ENCODE data around the gene DLG3. TPM values are rescaled to one million over a fixed set of nuclear protein-coding genes. Genes with fewer than 3 reads are reported as not detected.

DLG3 gene
- total and polyA plus RNA-seq, 5 donors = 7.3 to 20.8 (median 15.1) TPM

DNA sequence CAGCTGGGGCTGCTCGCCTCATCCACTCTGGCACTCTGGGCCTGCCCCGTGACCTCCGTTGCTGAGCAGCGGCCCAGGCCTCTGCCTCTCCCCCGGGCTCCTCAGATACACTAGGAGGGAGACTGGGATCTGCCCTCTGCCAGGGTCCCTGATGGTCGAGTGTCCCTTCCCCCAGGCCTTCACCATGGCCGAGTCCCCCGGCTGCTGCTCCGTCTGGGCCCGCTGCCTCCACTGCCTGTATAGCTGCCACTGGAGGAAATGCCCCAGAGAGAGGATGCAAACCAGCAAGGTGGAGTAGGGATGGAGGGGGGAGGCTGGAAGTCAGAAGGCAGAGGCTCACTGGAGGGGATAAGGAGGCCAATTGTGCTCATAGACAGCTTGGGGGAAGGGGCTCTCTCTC is 19.8 kb upstream of the DLG3 start:
- Histone ChIP-seq H3K27ac (ENCODE audit: low read length) (no peak overlapping the region), H3K27me3 (ENCODE audit: control insufficient read depth, insufficient read depth) (no peaks in the 10 kb centered on the region), H3K4me3 (ENCODE audit: low read length) (no peak overlapping the region), H3K9me3 (ENCODE audit: control insufficient read depth, low read length) (no peaks in the 10 kb centered on the region), H3K4me1 (ENCODE audit: control insufficient read depth, insufficient read depth, low read length) (no peaks in the 10 kb centered on the region)
- DNase-seq = no peak
- intact Hi-C loops (cut with DNase I) = no loop called here
- 81% methylated on average over 10 of the region's 10 CpGs for WGBS
- ATAC-seq = no peak

DNA sequence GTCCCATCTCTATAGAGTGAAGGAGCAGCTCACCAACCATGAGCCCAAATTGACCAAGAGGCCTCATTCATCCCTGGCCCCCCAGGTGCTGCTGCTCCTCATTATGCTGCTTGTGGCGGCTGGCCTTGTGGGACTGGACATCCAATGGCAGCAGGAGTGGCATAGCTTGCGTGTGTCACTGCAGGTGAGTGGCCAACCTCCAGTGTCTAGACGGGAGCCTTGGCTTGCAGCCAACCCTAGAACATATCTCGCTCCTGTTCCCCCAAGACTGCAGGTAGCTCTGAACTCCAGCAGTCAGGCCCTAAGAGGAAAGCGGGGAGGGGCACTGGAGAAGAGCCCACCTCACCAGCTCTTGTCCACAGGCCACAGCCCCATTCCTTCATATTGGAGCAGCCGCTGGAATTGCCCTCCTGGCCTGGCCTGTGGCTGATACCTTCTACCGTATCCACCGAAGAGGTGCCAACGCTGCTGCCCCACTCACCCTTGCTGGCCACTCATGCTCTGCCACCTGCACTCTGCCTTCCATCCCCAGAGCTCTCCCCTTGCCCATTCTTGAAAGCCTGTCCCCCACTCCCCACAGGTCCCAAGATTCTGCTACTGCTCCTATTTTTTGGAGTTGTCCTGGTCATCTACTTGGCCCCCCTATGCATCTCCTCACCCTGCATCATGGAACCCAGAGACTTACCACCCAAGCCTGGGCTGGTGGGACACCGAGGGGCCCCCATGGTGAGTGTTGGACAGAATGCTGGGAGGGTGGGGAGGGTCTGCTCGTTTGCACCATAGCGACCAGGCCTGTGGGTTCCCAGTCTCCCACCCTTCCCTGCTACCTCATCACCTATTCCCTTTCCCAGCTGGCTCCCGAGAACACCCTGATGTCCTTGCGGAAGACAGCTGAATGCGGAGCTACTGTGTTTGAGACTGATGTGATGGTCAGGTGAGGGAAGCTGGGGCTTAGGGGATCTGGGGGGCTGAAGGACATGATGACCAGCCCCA is 18.1 kb upstream of the DLG3 start:
- ATAC-seq = no peak
- H3K4me1 ChIP-seq (ENCODE audit: control insufficient read depth, insufficient read depth, low read length) = no peaks in the 10 kb centered on the region
- no peak overlapping the region for H3K4me3 ChIP-seq (ENCODE audit: low read length)
- no peaks in the 10 kb centered on the region for H3K9me3 ChIP-seq (ENCODE audit: control insufficient read depth, low read length)
- no peak overlapping the region for H3K27ac ChIP-seq (ENCODE audit: low read length)
- intact Hi-C loops (cut with DNase I) = no loop called here
- no peaks in the 10 kb centered on the region for H3K27me3 ChIP-seq (ENCODE audit: control insufficient read depth, insufficient read depth)
- DNase-seq = peak in 1 of 3 donors; percentile 29
- 92% methylated on average over 15 of the region's 15 CpGs for WGBS

DNA sequence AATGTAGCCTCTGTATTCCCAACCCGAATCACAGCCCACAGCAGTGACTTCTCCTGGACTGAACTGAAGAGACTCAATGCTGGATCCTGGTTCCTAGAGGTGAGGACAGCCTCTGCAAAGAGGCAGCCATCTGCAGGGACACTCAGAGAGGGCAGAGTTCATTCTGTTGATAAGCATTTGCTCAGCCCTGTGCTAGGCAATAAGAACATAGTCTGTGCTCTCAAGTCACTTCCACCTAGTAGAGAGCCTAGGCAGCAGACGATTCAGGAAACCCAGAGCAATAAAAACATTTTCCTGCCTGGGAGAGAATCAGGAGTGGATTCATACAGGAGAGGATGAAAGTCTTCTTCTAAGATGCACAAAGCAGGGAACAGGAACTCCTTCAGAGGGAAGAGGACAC is 17.3 kb upstream of the DLG3 start:
- no peaks in the 10 kb centered on the region for H3K9me3 ChIP-seq (ENCODE audit: control insufficient read depth, low read length)
- intact Hi-C loops (cut with DNase I) = no loop called here
- no peak overlapping the region for H3K4me3 ChIP-seq (ENCODE audit: low read length)
- no peak for ATAC-seq
- H3K27ac ChIP-seq (ENCODE audit: low read length) = no peak overlapping the region
- H3K27me3 ChIP-seq (ENCODE audit: control insufficient read depth, insufficient read depth) = no peaks in the 10 kb centered on the region
- 65% methylated on average over 2 of the region's 2 CpGs for WGBS
- no peak for DNase-seq
- H3K4me1 ChIP-seq (ENCODE audit: control insufficient read depth, insufficient read depth, low read length) = no peaks in the 10 kb centered on the region

DNA sequence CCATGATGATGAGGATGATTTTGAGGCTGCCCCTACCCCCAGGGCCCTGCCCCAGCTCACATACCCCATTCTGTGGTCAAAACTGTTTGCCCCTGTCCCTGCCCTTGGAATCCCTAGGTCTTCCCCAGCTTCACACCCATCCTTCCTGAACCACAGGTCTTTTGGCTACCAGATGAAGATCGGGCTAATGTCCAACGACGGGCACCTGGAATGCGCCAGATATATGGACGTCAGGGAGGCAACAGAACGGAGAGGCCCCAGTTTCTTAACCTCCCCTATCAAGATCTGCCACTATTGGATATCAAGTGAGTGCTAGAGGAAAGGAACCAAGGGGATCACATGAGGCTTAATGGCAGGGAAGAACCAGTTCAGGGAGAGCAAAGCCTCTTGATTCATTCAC is 14.9 kb upstream of the DLG3 start:
- DNase-seq = no peak
- H3K4me1 ChIP-seq (ENCODE audit: control insufficient read depth, insufficient read depth, low read length) = peaks cover 3% of the 10 kb centered on the region
- no peaks in the 10 kb centered on the region for H3K9me3 ChIP-seq (ENCODE audit: control insufficient read depth, low read length)
- H3K4me3 ChIP-seq (ENCODE audit: low read length) = no peak overlapping the region
- H3K27ac ChIP-seq (ENCODE audit: low read length) = no peak overlapping the region
- no peaks in the 10 kb centered on the region for H3K27me3 ChIP-seq (ENCODE audit: control insufficient read depth, insufficient read depth)
- ATAC-seq = no peak
- 84% methylated on average over 6 of the region's 6 CpGs for WGBS
- intact Hi-C loops (cut with DNase I) = no loop called here

DNA sequence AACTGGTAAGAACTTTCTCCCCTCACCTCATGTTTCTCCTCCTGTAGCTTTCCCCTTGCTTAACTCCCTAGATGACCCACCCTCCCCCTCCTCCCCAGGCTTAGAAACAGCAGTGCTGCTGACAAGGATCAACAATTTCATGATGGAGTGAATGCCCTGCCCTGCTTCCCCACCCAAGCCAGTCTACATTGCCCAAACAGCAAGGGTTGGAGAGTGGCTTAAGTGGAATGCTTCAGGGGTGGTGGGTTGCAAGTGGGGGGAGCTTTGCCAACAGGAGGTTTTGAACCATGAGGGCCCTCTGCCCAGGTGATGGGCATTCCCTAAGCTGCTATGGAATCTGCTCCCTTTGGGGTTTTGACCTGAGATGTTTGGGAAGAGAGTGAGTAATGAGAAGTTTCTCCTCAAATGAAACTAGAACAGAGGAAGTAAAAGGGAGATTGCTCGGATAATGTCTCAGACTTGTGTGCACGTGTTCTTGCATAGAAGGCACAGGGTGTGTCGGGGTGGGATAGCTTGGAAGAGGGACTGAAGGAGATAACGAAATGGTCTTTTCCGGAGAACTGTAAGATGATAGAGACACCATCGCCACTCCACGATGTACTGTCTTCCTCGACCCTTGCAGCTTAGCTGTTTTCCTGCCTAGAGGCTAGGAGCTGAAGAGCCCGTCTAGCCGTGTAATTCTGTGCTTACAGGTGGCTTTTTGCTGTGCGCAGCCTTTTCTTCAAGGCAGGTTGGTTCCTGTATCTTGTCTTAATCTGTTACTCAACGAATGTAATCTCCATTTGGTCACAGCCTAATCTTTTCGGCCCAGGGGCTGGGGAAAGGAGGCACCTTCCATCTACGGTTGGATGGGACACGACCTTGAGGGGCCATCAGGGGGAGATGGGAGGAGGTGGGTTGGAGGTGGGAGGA is 11.4 kb upstream of the DLG3 start:
- Histone ChIP-seq H3K27ac (ENCODE audit: low read length) (no peak overlapping the region), H3K27me3 (ENCODE audit: control insufficient read depth, insufficient read depth) (no peaks in the 10 kb centered on the region), H3K4me1 (ENCODE audit: control insufficient read depth, insufficient read depth, low read length) (peaks cover 3% of the 10 kb centered on the region), H3K4me3 (ENCODE audit: low read length) (peak overlapping the region; percentile 53), H3K9me3 (ENCODE audit: control insufficient read depth, low read length) (no peaks in the 10 kb centered on the region)
- WGBS = 54% methylated on average over 15 of the region's 15 CpGs
- ATAC-seq = no peak
- DNase-seq = no peak
- intact Hi-C loops (cut with DNase I) = no loop called here

DNA sequence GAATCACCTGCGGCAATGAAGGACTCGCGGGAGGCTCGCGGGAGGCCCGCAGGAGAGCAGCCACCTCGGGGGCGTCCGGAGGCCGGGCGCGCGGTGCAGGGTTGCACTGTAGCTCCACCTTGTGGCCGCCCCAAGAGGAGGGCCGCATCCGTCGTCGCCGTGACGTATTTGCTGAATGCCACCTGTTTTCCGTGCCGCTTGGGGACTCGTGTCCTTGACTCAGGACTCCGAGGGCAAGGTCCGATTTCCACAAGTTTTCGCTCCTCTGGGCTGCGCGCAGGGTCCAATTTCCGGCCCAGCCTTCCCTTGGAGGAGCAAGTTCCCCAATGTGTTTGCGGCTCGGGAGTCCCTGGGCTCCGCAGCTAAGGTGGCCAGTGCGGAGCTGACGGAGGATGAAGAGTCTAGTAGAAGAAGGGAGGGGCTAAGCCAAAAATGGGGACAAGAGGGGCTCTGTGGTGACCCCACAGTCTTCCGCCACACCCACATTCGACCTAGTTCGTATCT is 10.7 kb upstream of the DLG3 start:
- Histone ChIP-seq H3K27ac (ENCODE audit: low read length) (peak overlapping the region; percentile 94), H3K4me3 (ENCODE audit: low read length) (peak overlapping the region; percentile 53)

DNA sequence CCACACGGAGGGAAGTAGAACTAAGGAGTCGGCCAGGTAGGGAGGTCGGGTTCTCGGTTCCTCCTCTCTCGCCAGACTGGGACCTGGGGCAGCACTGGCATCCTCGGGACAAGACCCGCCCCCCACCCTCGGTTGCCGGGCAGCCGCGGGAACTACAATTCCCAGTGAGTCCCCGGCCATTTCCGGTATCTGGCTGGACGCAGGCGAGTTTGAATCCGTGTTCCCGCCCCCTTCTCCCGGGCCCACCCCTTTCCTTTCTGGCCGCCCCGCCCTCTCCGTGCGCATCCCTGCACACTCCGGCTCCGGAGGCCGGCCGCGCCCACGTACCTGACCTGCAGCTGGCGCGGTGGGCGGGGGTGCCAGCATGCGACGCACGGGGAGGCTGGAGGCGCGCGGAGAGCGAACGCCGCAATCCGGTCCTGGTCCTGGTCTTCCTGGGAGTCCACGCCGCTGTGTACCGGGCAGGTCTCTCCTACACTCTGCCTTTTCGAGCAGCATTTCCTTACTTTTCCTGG is 10.2 kb upstream of the DLG3 start:
- ATAC-seq = peak; percentile 96 to 97
- peak overlapping the region; percentile 94 for H3K27ac ChIP-seq (ENCODE audit: low read length)
- no peaks in the 10 kb centered on the region for H3K9me3 ChIP-seq (ENCODE audit: control insufficient read depth, low read length)
- peak overlapping the region; percentile 53 for H3K4me3 ChIP-seq (ENCODE audit: low read length)
- WGBS = 1% methylated on average over 41 of the region's 45 CpGs
- H3K4me1 ChIP-seq (ENCODE audit: control insufficient read depth, insufficient read depth, low read length) = peaks cover 3% of the 10 kb centered on the region
- no peaks in the 10 kb centered on the region for H3K27me3 ChIP-seq (ENCODE audit: control insufficient read depth, insufficient read depth)
- intact Hi-C loops (cut with DNase I) = no loop called here
- peak; percentile 86 to 94 (median 93) for DNase-seq

More for the DNA sequence above, 10.7 kb upstream of the DLG3 start:
- peaks cover 3% of the 10 kb centered on the region for H3K4me1 ChIP-seq (ENCODE audit: control insufficient read depth, insufficient read depth, low read length)
- ATAC-seq (peak; percentile 80 to 81), DNase-seq (peak; percentile 68 to 87 (median 81))
- intact Hi-C loops (cut with DNase I) = no loop called here
- WGBS = under 1% methylated on average over 37 of the region's 37 CpGs
- H3K27me3 ChIP-seq (ENCODE audit: control insufficient read depth, insufficient read depth) = no peaks in the 10 kb centered on the region
- no peaks in the 10 kb centered on the region for H3K9me3 ChIP-seq (ENCODE audit: control insufficient read depth, low read length)

DNA sequence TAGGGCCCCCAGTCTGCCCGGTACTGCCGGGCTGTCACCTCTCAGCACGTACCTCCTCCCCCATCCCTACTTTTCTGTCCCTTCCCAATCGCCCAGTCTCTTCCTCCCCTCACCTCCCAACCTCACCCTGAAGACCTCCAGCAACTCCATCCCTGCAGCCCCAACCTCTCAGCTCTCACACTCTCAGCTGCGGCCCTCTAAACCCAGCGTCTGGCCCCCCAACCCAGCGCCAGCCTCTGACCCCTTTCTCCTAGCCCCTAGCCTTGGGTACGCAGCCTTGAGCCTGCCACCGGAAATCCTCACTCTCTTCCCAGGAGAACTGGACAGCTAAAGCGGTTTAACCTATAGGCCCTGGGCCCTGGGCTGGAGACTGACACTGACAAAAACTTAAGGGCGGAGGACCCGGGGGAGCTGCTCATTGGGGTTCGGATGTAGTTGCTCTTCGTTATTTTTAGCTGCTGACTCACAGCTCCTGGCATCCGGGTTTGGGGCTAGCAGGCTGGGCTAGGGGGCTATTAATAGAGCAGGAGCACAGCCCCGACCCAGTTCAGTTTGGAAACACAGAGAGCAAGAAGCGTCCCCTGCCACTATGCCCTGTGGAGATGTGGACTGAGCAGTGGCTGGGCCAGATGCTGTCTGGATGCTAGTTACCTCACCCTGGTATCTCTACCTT is 9.6 kb upstream of the DLG3 start:
- H3K9me3 ChIP-seq (ENCODE audit: control insufficient read depth, low read length) = no peaks in the 10 kb centered on the region
- intact Hi-C loops (cut with DNase I) = no loop called here
- 9% methylated on average over 17 of the region's 17 CpGs for WGBS
- peaks cover 3% of the 10 kb centered on the region for H3K4me1 ChIP-seq (ENCODE audit: control insufficient read depth, insufficient read depth, low read length)
- peak overlapping the region; percentile 53 for H3K4me3 ChIP-seq (ENCODE audit: low read length)
- DNase-seq (peak; percentile 44 to 65 (median 62)), ATAC-seq (peak; percentile 28 to 50)
- peak overlapping the region; percentile 96 for H3K27ac ChIP-seq (ENCODE audit: low read length)
- H3K27me3 ChIP-seq (ENCODE audit: control insufficient read depth, insufficient read depth) = no peaks in the 10 kb centered on the region

DNA sequence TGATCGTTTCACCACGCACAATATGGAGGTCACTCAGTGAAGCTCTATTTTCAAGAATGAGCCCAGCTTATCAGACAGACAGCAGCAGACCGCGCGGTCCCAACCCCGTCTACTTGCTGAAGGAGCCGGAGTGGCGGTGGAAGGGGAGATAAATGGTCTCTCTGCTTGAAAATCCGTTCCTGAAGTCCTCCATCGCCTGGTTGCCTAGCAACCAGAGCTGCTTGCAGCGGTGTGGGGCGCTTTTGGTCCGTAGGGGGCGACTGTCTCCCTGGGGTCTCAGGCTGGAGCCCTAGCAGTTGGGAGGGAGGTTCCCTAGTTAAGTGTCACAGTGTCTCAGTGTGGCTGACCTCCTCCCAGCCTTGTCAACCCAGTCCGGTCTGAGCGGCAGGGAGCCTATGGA is 8.3 kb upstream of the DLG3 start:
- ATAC-seq (no peak), DNase-seq (no peak)
- no peak overlapping the region for H3K4me3 ChIP-seq (ENCODE audit: low read length)
- H3K4me1 ChIP-seq (ENCODE audit: control insufficient read depth, insufficient read depth, low read length) = peaks cover 3% of the 10 kb centered on the region
- peak overlapping the region; percentile 58 for H3K27ac ChIP-seq (ENCODE audit: low read length)
- no peaks in the 10 kb centered on the region for H3K9me3 ChIP-seq (ENCODE audit: control insufficient read depth, low read length)
- WGBS = 20% methylated on average over 16 of the region's 16 CpGs
- no peaks in the 10 kb centered on the region for H3K27me3 ChIP-seq (ENCODE audit: control insufficient read depth, insufficient read depth)
- intact Hi-C loops (cut with DNase I) = no loop called here

DNA sequence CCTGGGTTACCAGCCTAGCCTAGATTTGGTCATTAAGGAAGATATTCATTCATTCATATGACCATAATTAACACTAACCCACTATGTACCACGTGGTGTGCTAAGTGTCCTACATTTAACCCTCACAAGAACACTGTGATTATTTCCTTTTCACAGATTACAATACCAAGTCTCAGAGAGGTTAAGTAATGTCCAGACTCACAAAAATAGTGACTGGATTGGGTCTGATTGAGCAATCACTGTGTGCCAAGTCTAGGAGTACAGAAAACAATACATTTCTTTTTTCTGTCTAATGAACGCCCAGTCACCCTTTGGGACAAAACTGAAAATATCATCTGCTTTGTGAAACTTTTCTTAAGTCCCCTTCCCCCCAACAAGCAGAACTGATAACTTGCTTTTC is 7.6 kb upstream of the DLG3 start:
- intact Hi-C loops (cut with DNase I) = no loop called here
- 37% methylated on average over 2 of the region's 2 CpGs for WGBS
- ATAC-seq = no peak

More for the DNA sequence above, 7.6 kb upstream of the DLG3 start:
- Histone ChIP-seq H3K9me3 (ENCODE audit: control insufficient read depth, low read length) (no peaks in the 10 kb centered on the region), H3K4me1 (ENCODE audit: control insufficient read depth, insufficient read depth, low read length) (peaks cover 3% of the 10 kb centered on the region), H3K27me3 (ENCODE audit: control insufficient read depth, insufficient read depth) (no peaks in the 10 kb centered on the region), H3K27ac (ENCODE audit: low read length) (no peak overlapping the region), H3K4me3 (ENCODE audit: low read length) (no peak overlapping the region)
- no peak for DNase-seq

All from right cardiac atrium (tissue), 5 donors.